Measurements from ENCODE around the gene WBP1L.

The WBP1L gene

GRCh38 chr10:102720775-102721301, 22.9 kb upstream of the WBP1L start:
- no peak for DNase-seq (ENCODE audit: low read depth)
- in situ Hi-C loops (cut with HindIII; ENCODE audit: low sequenced_read_pairs): no loop called here
- TF ChIP-seq CTCF (IDR thresholded peaks at IDR 0.05; ENCODE audit: low read depth, low read length, missing control alignments): no peak
- no peak overlapping the region for H3K4me3 ChIP-seq (ENCODE audit: low read depth, low read length)

GRCh38 chr10:102721954-102722353, 21.8 kb upstream of the WBP1L start:
- in situ Hi-C loops (cut with HindIII; ENCODE audit: low sequenced_read_pairs): no loop called here
- no peak for DNase-seq (ENCODE audit: low read depth)
- no peak for TF ChIP-seq CTCF (IDR thresholded peaks at IDR 0.05; ENCODE audit: low read depth, low read length, missing control alignments)

GRCh38 chr10:102723989-102724388, 19.8 kb upstream of the WBP1L start:
- H3K4me3 ChIP-seq (ENCODE audit: low read depth, low read length): no peak overlapping the region
- no peak for TF ChIP-seq CTCF (IDR thresholded peaks at IDR 0.05; ENCODE audit: low read depth, low read length, missing control alignments)
- in situ Hi-C loops (cut with HindIII; ENCODE audit: low sequenced_read_pairs): no loop called here
- DNase-seq (ENCODE audit: low read depth): no peak

More at GRCh38 chr10:102721954-102722353, 21.8 kb upstream of the WBP1L start:
- H3K4me3 ChIP-seq (ENCODE audit: low read depth, low read length): no peak overlapping the region

- no peak for TF ChIP-seq CTCF (IDR thresholded peaks at IDR 0.05; ENCODE audit: low read depth, low read length, missing control alignments)
- H3K4me3 ChIP-seq (ENCODE audit: low read depth, low read length): no peak overlapping the region
- DNase-seq (ENCODE audit: low read depth): no peak
- in situ Hi-C loops (cut with HindIII; ENCODE audit: low sequenced_read_pairs): no loop called here
Measured at GRCh38 chr10:102726274-102726673, 17.5 kb upstream of the WBP1L start.

GRCh38 chr10:102727037-102727818, 16.5 kb upstream of the WBP1L start:
- DNase-seq (ENCODE audit: low read depth): no peak
- in situ Hi-C loops (cut with HindIII; ENCODE audit: low sequenced_read_pairs): no loop called here
- no peak overlapping the region for H3K4me3 ChIP-seq (ENCODE audit: low read depth, low read length)
- TF ChIP-seq CTCF (IDR thresholded peaks at IDR 0.05; ENCODE audit: low read depth, low read length, missing control alignments): no peak

GRCh38 chr10:102729029-102730026, 14.4 kb upstream of the WBP1L start:
- in situ Hi-C loops (cut with HindIII; ENCODE audit: low sequenced_read_pairs): no loop called here
- peak; percentile 60 for DNase-seq (ENCODE audit: low read depth)
- no peak overlapping the region for H3K4me3 ChIP-seq (ENCODE audit: low read depth, low read length)

More at GRCh38 chr10:102729029-102730026, 14.4 kb upstream of the WBP1L start:
- TF ChIP-seq CTCF (IDR thresholded peaks at IDR 0.05; ENCODE audit: low read depth, low read length, missing control alignments): peak; percentile 94

All from astrocyte of the cerebellum (primary cell).